ENCODE results near the gene EXOSC2.

Gene EXOSC2

DNA sequence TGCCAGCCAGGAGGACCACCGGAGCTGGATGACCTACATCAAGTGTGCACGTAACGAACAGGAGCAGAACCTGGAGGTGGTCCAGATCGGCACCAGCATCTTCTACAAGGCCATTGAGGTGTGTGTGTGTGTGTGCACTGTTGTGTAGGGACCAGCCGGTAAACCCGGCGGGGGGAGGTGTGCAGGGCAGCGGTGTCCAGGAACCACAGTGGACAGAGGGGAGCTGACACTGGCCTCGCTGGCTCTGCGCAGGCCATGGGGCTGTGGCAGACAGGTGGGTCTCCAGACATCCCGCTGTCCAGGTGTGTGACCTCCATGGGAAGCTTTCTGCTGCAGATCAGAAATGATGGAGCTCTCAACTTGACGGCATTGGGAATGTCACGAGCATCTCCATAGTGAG lies 25.4 kb upstream of the EXOSC2 start:
- no peak overlapping the region for H3K9ac ChIP-seq (ENCODE audit: low read depth, low read length, poor library complexity)
- H3K36me3 ChIP-seq (replicated peaks in 1 of 2; ENCODE audit: control insufficient read depth in 2 of 2, insufficient read depth in 2 of 2, low read length in 2 of 2): no peaks in the 10 kb centered on the region
- no peak overlapping the region for H2AK5ac ChIP-seq (ENCODE audit: low read depth, low read length)
- H3K27ac ChIP-seq (replicated peaks; ENCODE audit: low read length): no peak overlapping the region
- H3K4me1 ChIP-seq (ENCODE audit: control insufficient read depth in 2 of 2, insufficient read depth in 1 of 2, low read depth in 1 of 2, low read length in 2 of 2): peaks cover 3 to 12% of the 10 kb centered on the region in 2 donors
- WGBS, 2 donors (ENCODE audit: extremely low coverage in 2 of 2, insufficient read length in 2 of 2, insufficient replicate concordance in 1 of 2): no CpG with 5 or more reads among the region's 13 CpGs
- no peaks in the 10 kb centered on the region for H3K79me1 ChIP-seq (ENCODE audit: low read depth, low read length)
- H2AFZ ChIP-seq (ENCODE audit: low read length): no peak overlapping the region
- H2BK15ac ChIP-seq (ENCODE audit: low read length): no peak overlapping the region
- H3K4me3 ChIP-seq (ENCODE audit: low read length in 2 of 2): no peak overlapping the region
- H2BK120ac ChIP-seq (ENCODE audit: low read depth, low read length): no peak overlapping the region
- no peak overlapping the region for H3K14ac ChIP-seq (ENCODE audit: low read length)
- H3K18ac ChIP-seq (ENCODE audit: low read length): no peak overlapping the region
- H4K91ac ChIP-seq (ENCODE audit: low read depth, low read length, poor library complexity): no peak overlapping the region
- H4K8ac ChIP-seq (ENCODE audit: low read depth, low read length): no peak overlapping the region
- H3K27me3 ChIP-seq (ENCODE audit: control insufficient read depth in 3 of 3, insufficient read depth in 3 of 3, low read depth in 1 of 3, low read length in 3 of 3): peaks cover 33 to 89% (median 61%) of the 10 kb centered on the region in 3 experiments
- no peak overlapping the region for H3K4me2 ChIP-seq (ENCODE audit: insufficient read depth, low read length, poor library complexity, severe bottlenecking)
- no peak overlapping the region for H2BK12ac ChIP-seq (ENCODE audit: low read length)
- H3K4ac ChIP-seq (ENCODE audit: low read length): no peak overlapping the region
- DNase-seq (ENCODE audit: low spot score): no peak
- no peak overlapping the region for H2BK5ac ChIP-seq (ENCODE audit: low read length)
- peak overlapping the region; percentile 56 for H3K23ac ChIP-seq (ENCODE audit: low read depth, low read length, poor library complexity)
- no peaks in the 10 kb centered on the region for H3K9me3 ChIP-seq (replicated peaks in 1 of 2; ENCODE audit: control insufficient read depth in 2 of 2, insufficient read depth in 1 of 2, low read depth in 1 of 2, low read length in 2 of 2)

DNA sequence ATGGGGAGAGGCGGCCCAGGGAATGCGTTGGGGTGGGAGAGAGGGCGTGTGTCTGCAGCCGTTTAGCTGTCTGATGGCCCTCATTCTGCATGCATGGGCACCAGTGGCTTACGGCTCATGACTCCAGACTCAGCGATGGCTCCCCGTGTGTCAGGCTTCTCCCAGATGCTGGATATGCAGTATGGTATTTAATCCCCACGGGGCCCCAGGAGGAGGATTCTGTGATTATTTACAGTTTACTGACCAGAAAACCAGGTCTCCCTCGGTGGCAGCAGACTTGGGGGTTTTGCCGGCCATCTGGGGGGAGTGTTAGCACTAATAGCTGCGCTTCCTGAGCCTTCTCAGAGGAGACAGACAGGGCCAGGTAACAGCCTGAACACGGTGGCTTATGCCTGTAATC lies 24.9 kb upstream of the EXOSC2 start:
- H2BK120ac ChIP-seq (ENCODE audit: low read depth, low read length): no peak overlapping the region
- H2BK5ac ChIP-seq (ENCODE audit: low read length): no peak overlapping the region
- H3K79me1 ChIP-seq (ENCODE audit: low read depth, low read length): no peaks in the 10 kb centered on the region
- WGBS, 2 donors (ENCODE audit: extremely low coverage in 2 of 2, insufficient read length in 2 of 2, insufficient replicate concordance in 1 of 2): no CpG with 5 or more reads among the region's 12 CpGs
- no peak for DNase-seq (ENCODE audit: low spot score)
- H2AK5ac ChIP-seq (ENCODE audit: low read depth, low read length): no peak overlapping the region
- no peak overlapping the region for H4K8ac ChIP-seq (ENCODE audit: low read depth, low read length)
- no peak overlapping the region for H2AFZ ChIP-seq (ENCODE audit: low read length)
- no peak overlapping the region for H3K14ac ChIP-seq (ENCODE audit: low read length)
- H3K4me2 ChIP-seq (ENCODE audit: insufficient read depth, low read length, poor library complexity, severe bottlenecking): no peak overlapping the region
- H3K36me3 ChIP-seq (replicated peaks in 1 of 2; ENCODE audit: control insufficient read depth in 2 of 2, insufficient read depth in 2 of 2, low read length in 2 of 2): no peaks in the 10 kb centered on the region
- H3K4ac ChIP-seq (ENCODE audit: low read length): no peak overlapping the region
- peaks cover 3 to 12% of the 10 kb centered on the region in 2 donors for H3K4me1 ChIP-seq (ENCODE audit: control insufficient read depth in 2 of 2, insufficient read depth in 1 of 2, low read depth in 1 of 2, low read length in 2 of 2)
- no peak overlapping the region for H4K91ac ChIP-seq (ENCODE audit: low read depth, low read length, poor library complexity)
- H3K27me3 ChIP-seq (ENCODE audit: control insufficient read depth in 3 of 3, insufficient read depth in 3 of 3, low read depth in 1 of 3, low read length in 3 of 3): peaks cover 28 to 84% (median 57%) of the 10 kb centered on the region in 3 experiments
- no peak overlapping the region for H3K4me3 ChIP-seq (ENCODE audit: low read length in 2 of 2)
- H3K9me3 ChIP-seq (replicated peaks in 1 of 2; ENCODE audit: control insufficient read depth in 2 of 2, insufficient read depth in 1 of 2, low read depth in 1 of 2, low read length in 2 of 2): no peaks in the 10 kb centered on the region
- no peak overlapping the region for H3K9ac ChIP-seq (ENCODE audit: low read depth, low read length, poor library complexity)
- H2BK12ac ChIP-seq (ENCODE audit: low read length): no peak overlapping the region
- H3K27ac ChIP-seq (replicated peaks; ENCODE audit: low read length): no peak overlapping the region
- H3K18ac ChIP-seq (ENCODE audit: low read length): no peak overlapping the region
- H3K23ac ChIP-seq (ENCODE audit: low read depth, low read length, poor library complexity): no peak overlapping the region
- H2BK15ac ChIP-seq (ENCODE audit: low read length): no peak overlapping the region

DNA sequence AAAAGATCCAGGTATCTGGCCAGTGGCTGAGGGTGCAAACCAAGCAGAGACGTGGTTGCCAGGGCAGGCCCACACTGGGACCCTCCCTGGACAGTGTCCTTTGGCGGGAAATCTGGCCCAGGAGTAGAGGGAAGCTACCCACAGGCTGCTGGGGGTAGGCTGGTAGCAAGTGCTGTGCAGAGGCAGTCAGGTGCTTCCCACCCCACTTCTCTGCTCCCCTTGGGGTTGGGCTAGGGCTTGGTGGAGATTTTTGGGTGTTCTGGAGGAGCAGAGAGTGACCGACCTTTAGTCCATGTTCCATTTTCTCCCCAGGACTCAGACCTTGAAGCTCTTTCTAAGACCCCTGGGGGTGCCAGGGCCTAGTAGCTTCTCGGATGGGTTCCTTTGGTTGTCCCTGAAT lies 23.6 kb upstream of the EXOSC2 start:
- no peak overlapping the region for H4K91ac ChIP-seq (ENCODE audit: low read depth, low read length, poor library complexity)
- no peak overlapping the region for H3K23ac ChIP-seq (ENCODE audit: low read depth, low read length, poor library complexity)
- peak overlapping the region; percentile 64 for H2BK15ac ChIP-seq (ENCODE audit: low read length)
- H3K79me1 ChIP-seq (ENCODE audit: low read depth, low read length): no peaks in the 10 kb centered on the region
- H3K14ac ChIP-seq (ENCODE audit: low read length): no peak overlapping the region
- H3K9ac ChIP-seq (ENCODE audit: low read depth, low read length, poor library complexity): no peak overlapping the region
- H2BK5ac ChIP-seq (ENCODE audit: low read length): no peak overlapping the region
- H3K4ac ChIP-seq (ENCODE audit: low read length): no peak overlapping the region
- no peak overlapping the region for H2BK12ac ChIP-seq (ENCODE audit: low read length)
- DNase-seq (ENCODE audit: low spot score): no peak
- H3K18ac ChIP-seq (ENCODE audit: low read length): peak overlapping the region; percentile 64
- H3K36me3 ChIP-seq (replicated peaks in 1 of 2; ENCODE audit: control insufficient read depth in 2 of 2, insufficient read depth in 2 of 2, low read length in 2 of 2): no peaks in the 10 kb centered on the region
- peak overlapping the region; percentile 11 for H3K4me2 ChIP-seq (ENCODE audit: insufficient read depth, low read length, poor library complexity, severe bottlenecking)
- no peaks in the 10 kb centered on the region for H3K9me3 ChIP-seq (replicated peaks in 1 of 2; ENCODE audit: control insufficient read depth in 2 of 2, insufficient read depth in 1 of 2, low read depth in 1 of 2, low read length in 2 of 2)
- no peak overlapping the region for H3K27ac ChIP-seq (replicated peaks; ENCODE audit: low read length)
- no peak overlapping the region for H2AFZ ChIP-seq (ENCODE audit: low read length)
- H2AK5ac ChIP-seq (ENCODE audit: low read depth, low read length): peak overlapping the region; percentile 26
- H3K4me3 ChIP-seq (ENCODE audit: low read length in 2 of 2): no peak overlapping the region
- peaks cover 17 to 71% (median 44%) of the 10 kb centered on the region in 3 experiments for H3K27me3 ChIP-seq (ENCODE audit: control insufficient read depth in 3 of 3, insufficient read depth in 3 of 3, low read depth in 1 of 3, low read length in 3 of 3)
- no CpG with 5 or more reads among the region's 4 CpGs for WGBS, 2 donors (ENCODE audit: extremely low coverage in 2 of 2, insufficient read length in 2 of 2, insufficient replicate concordance in 1 of 2)
- no peak overlapping the region for H4K8ac ChIP-seq (ENCODE audit: low read depth, low read length)
- H2BK120ac ChIP-seq (ENCODE audit: low read depth, low read length): no peak overlapping the region
- peaks cover 0 to 5% of the 10 kb centered on the region in 2 donors for H3K4me1 ChIP-seq (ENCODE audit: control insufficient read depth in 2 of 2, insufficient read depth in 1 of 2, low read depth in 1 of 2, low read length in 2 of 2)

DNA sequence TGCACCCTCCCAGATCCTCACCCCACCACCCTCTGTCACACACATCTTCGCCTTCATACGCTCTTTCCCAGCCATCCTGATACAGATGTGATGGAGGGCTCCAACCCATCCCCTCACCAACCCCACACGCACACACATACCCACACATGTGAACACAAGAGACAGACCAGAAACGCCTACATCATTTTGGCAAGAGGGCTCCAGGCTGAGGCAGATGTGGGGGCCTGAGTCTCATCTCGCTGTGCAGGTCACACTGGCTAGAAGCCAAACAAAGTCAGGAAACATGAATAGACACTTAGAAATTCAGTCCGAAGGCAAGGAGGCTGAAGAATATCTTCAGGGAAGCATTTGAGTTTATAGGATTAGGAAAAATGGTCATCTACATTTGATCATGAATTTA lies 22.9 kb upstream of the EXOSC2 start:
- no peak overlapping the region for H2BK5ac ChIP-seq (ENCODE audit: low read length)
- no peak overlapping the region for H3K4me3 ChIP-seq (ENCODE audit: low read length in 2 of 2)
- no peak overlapping the region for H3K4me2 ChIP-seq (ENCODE audit: insufficient read depth, low read length, poor library complexity, severe bottlenecking)
- no peak overlapping the region for H4K91ac ChIP-seq (ENCODE audit: low read depth, low read length, poor library complexity)
- H3K9me3 ChIP-seq (replicated peaks in 1 of 2; ENCODE audit: control insufficient read depth in 2 of 2, insufficient read depth in 1 of 2, low read depth in 1 of 2, low read length in 2 of 2): no peaks in the 10 kb centered on the region
- no peak overlapping the region for H3K14ac ChIP-seq (ENCODE audit: low read length)
- no peak overlapping the region for H3K4ac ChIP-seq (ENCODE audit: low read length)
- DNase-seq (ENCODE audit: low spot score): no peak
- no peak overlapping the region for H3K23ac ChIP-seq (ENCODE audit: low read depth, low read length, poor library complexity)
- no CpG with 5 or more reads among the region's 6 CpGs for WGBS, 2 donors (ENCODE audit: extremely low coverage in 2 of 2, insufficient read length in 2 of 2, insufficient replicate concordance in 1 of 2)
- H3K18ac ChIP-seq (ENCODE audit: low read length): no peak overlapping the region
- peaks cover 17 to 65% (median 38%) of the 10 kb centered on the region in 3 experiments for H3K27me3 ChIP-seq (ENCODE audit: control insufficient read depth in 3 of 3, insufficient read depth in 3 of 3, low read depth in 1 of 3, low read length in 3 of 3)
- H2AK5ac ChIP-seq (ENCODE audit: low read depth, low read length): peak overlapping the region; percentile 26
- H3K36me3 ChIP-seq (replicated peaks in 1 of 2; ENCODE audit: control insufficient read depth in 2 of 2, insufficient read depth in 2 of 2, low read length in 2 of 2): no peaks in the 10 kb centered on the region
- H3K79me1 ChIP-seq (ENCODE audit: low read depth, low read length): no peaks in the 10 kb centered on the region
- no peak overlapping the region for H2BK120ac ChIP-seq (ENCODE audit: low read depth, low read length)
- no peak overlapping the region for H2BK15ac ChIP-seq (ENCODE audit: low read length)
- no peak overlapping the region for H4K8ac ChIP-seq (ENCODE audit: low read depth, low read length)
- H2AFZ ChIP-seq (ENCODE audit: low read length): no peak overlapping the region
- no peak overlapping the region for H3K27ac ChIP-seq (replicated peaks; ENCODE audit: low read length)
- H3K4me1 ChIP-seq (ENCODE audit: control insufficient read depth in 2 of 2, insufficient read depth in 1 of 2, low read depth in 1 of 2, low read length in 2 of 2): peaks cover 0 to 4% of the 10 kb centered on the region in 2 donors
- no peak overlapping the region for H2BK12ac ChIP-seq (ENCODE audit: low read length)
- no peak overlapping the region for H3K9ac ChIP-seq (ENCODE audit: low read depth, low read length, poor library complexity)

Data from neuronal stem cell (in vitro differentiated cells).